ENCODE data around the gene SLF1.

GRCh38 chr5:94645053-94645452 is 26.6 kb downstream of the SLF1 start:
- TF ChIP-seq EZH2 (optimal IDR thresholded peaks at IDR 0.05; ENCODE audit: low read depth, low read length) = no peak
- TF ChIP-seq CTCF (IDR thresholded peaks at IDR 0.05; ENCODE audit: low read length) = no peak
